HG02759 (cell line): ENCODE results near the gene AUTS2.

Source experiments
- ATAC-seq: cut with Tn5 transposase; IDR thresholded peaks from one replicate; pipeline ENCODE4 v1.9.1; 2021; ENCODE audit warnings: mild to moderate bottlenecking, moderate library complexity; ENCODE audit not compliant: unreplicated experiment

Gene AUTS2

GRCh38 chr7:70014472-70015177 lies 416.4 kb downstream of the AUTS2 start:
- ATAC-seq = no peak

GRCh38 chr7:70015353-70015752 lies 417.1 kb downstream of the AUTS2 start:
- ATAC-seq = no peak

- ATAC-seq = no peak
These were observed 417.9 kb downstream of the AUTS2 start for GRCh38 chr7:70016044-70016770.

GRCh38 chr7:70017357-70017756 lies 419.1 kb downstream of the AUTS2 start:
- no peak for ATAC-seq

GRCh38 chr7:70018700-70019099 lies 420.4 kb downstream of the AUTS2 start:
- no peak for ATAC-seq

GRCh38 chr7:70027867-70028266 lies 429.6 kb downstream of the AUTS2 start:
- ATAC-seq = no peak

- no peak for ATAC-seq
These were observed 430.3 kb downstream of the AUTS2 start for GRCh38 chr7:70028620-70029019.

- no peak for ATAC-seq
These were observed 431.7 kb downstream of the AUTS2 start for GRCh38 chr7:70029993-70030392.

GRCh38 chr7:70030745-70031144 lies 432.5 kb downstream of the AUTS2 start:
- no peak for ATAC-seq

GRCh38 chr7:70031245-70031644 lies 433.0 kb downstream of the AUTS2 start:
- no peak for ATAC-seq

GRCh38 chr7:70032649-70033048 lies 434.4 kb downstream of the AUTS2 start:
- ATAC-seq = no peak

- ATAC-seq = no peak
These were observed 435.0 kb downstream of the AUTS2 start for GRCh38 chr7:70033226-70033625.

GRCh38 chr7:70034999-70035398 lies 436.7 kb downstream of the AUTS2 start:
- ATAC-seq = no peak

- no peak for ATAC-seq
These were observed 437.2 kb downstream of the AUTS2 start for GRCh38 chr7:70035519-70035918.

GRCh38 chr7:70035955-70036354 lies 437.7 kb downstream of the AUTS2 start:
- no peak for ATAC-seq

GRCh38 chr7:70036695-70037094 lies 438.4 kb downstream of the AUTS2 start:
- ATAC-seq = no peak

- no peak for ATAC-seq
These were observed 439.1 kb downstream of the AUTS2 start for GRCh38 chr7:70037171-70037933.

GRCh38 chr7:70040051-70040450 lies 441.8 kb downstream of the AUTS2 start:
- ATAC-seq = no peak

GRCh38 chr7:70040970-70041766 lies 442.9 kb downstream of the AUTS2 start:
- no peak for ATAC-seq

- ATAC-seq = no peak
These were observed 444.3 kb downstream of the AUTS2 start for GRCh38 chr7:70042533-70042932.

- ATAC-seq = no peak
These were observed 444.8 kb downstream of the AUTS2 start for GRCh38 chr7:70043015-70043538.
